ENCODE measurements around the gene SS18. TPM values are rescaled to one million over a fixed set of nuclear protein-coding genes. Genes with fewer than 3 reads are reported as not detected.

SS18 gene
- total and polyA plus RNA-seq, 3 experiments from 2014 or later = 41.3 to 55.5 (median 52.8) TPM

- H3K27ac Mint-ChIP-seq = peak overlapping the region in 7 of 8 donors; percentile 40 to 100 (median 96)
- H3K36me3 Mint-ChIP-seq = peaks cover 0 to 48% (median 9%) of the 10 kb centered on the region in 3 donors
- peak overlapping the region; percentile 90 to 99 (median 96) for H3K4me3 Mint-ChIP-seq
- H3K4me1 ChIP-seq (ENCODE audit: insufficient read depth, low read length) = peaks cover 23% of the 10 kb centered on the region
- peaks cover 51 to 69% (median 67%) of the 10 kb centered on the region in 3 donors for H3K4me1 Mint-ChIP-seq
- H3K27me3 ChIP-seq (ENCODE audit: insufficient read depth, low read length, poor library complexity, severe bottlenecking) = no peaks in the 10 kb centered on the region
- no peak for DNase-seq
- peaks cover 4% of the 10 kb centered on the region for H3K36me3 ChIP-seq (ENCODE audit: insufficient read depth, low read length)
- H3K9me3 ChIP-seq (ENCODE audit: low read length) = no peaks in the 10 kb centered on the region
- peak overlapping the region; percentile 94 for H3K27ac ChIP-seq (ENCODE audit: low read depth, low read length)
- H3K4me3 ChIP-seq (ENCODE audit: low read length) = peak overlapping the region; percentile 75
- no peaks in the 10 kb centered on the region for H3K27me3 Mint-ChIP-seq
- no peaks in the 10 kb centered on the region for H3K9me3 Mint-ChIP-seq
- ChIA-PET POLR2A (no interaction called here), CTCF (no interaction called here)
Measured at GRCh38 chr18:26088487-26088886, 1.9 kb downstream of the SS18 start.

- Histone ChIP-seq H3K9me3 (ENCODE audit: low read length) (no peaks in the 10 kb centered on the region), H3K4me3 (ENCODE audit: low read length) (no peak overlapping the region), H3K27me3 (ENCODE audit: insufficient read depth, low read length, poor library complexity, severe bottlenecking) (no peaks in the 10 kb centered on the region), H3K4me1 (ENCODE audit: insufficient read depth, low read length) (peaks cover 23% of the 10 kb centered on the region), H3K36me3 (ENCODE audit: insufficient read depth, low read length) (peaks cover 4% of the 10 kb centered on the region), H3K27ac (ENCODE audit: low read depth, low read length) (no peak overlapping the region)
- Mint-ChIP-seq H3K4me1 (peaks cover 55 to 76% (median 75%) of the 10 kb centered on the region in 3 donors), H3K27ac (peak overlapping the region in 2 of 8 donors; percentile 16 to 96), H3K36me3 (peaks cover 0 to 61% (median 14%) of the 10 kb centered on the region in 3 donors), H3K27me3 (no peaks in the 10 kb centered on the region), H3K4me3 (peak overlapping the region in 1 of 7 donors; percentile 35), H3K9me3 (no peaks in the 10 kb centered on the region)
- POLR2A ChIA-PET = no interaction called here
- CTCF ChIA-PET = no interaction called here
- DNase-seq = no peak
Measured at GRCh38 chr18:26086959-26087358, 3.5 kb downstream of the SS18 start.

GRCh38 chr18:26085056-26085455 lies 5.4 kb downstream of the SS18 start:
- H3K36me3 Mint-ChIP-seq = peaks cover 0 to 66% (median 14%) of the 10 kb centered on the region in 3 donors
- H3K9me3 Mint-ChIP-seq = no peaks in the 10 kb centered on the region
- Histone ChIP-seq H3K27me3 (ENCODE audit: insufficient read depth, low read length, poor library complexity, severe bottlenecking) (no peaks in the 10 kb centered on the region), H3K4me3 (ENCODE audit: low read length) (no peak overlapping the region), H3K36me3 (ENCODE audit: insufficient read depth, low read length) (peaks cover 4% of the 10 kb centered on the region), H3K27ac (ENCODE audit: low read depth, low read length) (no peak overlapping the region), H3K4me1 (ENCODE audit: insufficient read depth, low read length) (peaks cover 19% of the 10 kb centered on the region), H3K9me3 (ENCODE audit: low read length) (no peaks in the 10 kb centered on the region)
- no peaks in the 10 kb centered on the region for H3K27me3 Mint-ChIP-seq
- H3K27ac Mint-ChIP-seq = no peak overlapping the region
- DNase-seq = no peak
- CTCF ChIA-PET = no interaction called here
- H3K4me3 Mint-ChIP-seq = no peak overlapping the region
- POLR2A ChIA-PET = no interaction called here
- H3K4me1 Mint-ChIP-seq = peaks cover 56 to 77% (median 77%) of the 10 kb centered on the region in 3 donors

GRCh38 chr18:26083099-26083498 lies 7.3 kb downstream of the SS18 start:
- no peak overlapping the region for H3K4me3 ChIP-seq (ENCODE audit: low read length)
- DNase-seq = no peak
- peaks cover 48 to 76% (median 76%) of the 10 kb centered on the region in 3 donors for H3K4me1 Mint-ChIP-seq
- no peaks in the 10 kb centered on the region for H3K27me3 Mint-ChIP-seq
- H3K9me3 Mint-ChIP-seq = no peaks in the 10 kb centered on the region
- POLR2A ChIA-PET = no interaction called here
- H3K4me1 ChIP-seq (ENCODE audit: insufficient read depth, low read length) = peaks cover 4% of the 10 kb centered on the region
- CTCF ChIA-PET = no interaction called here
- H3K4me3 Mint-ChIP-seq = no peak overlapping the region
- H3K36me3 Mint-ChIP-seq = peaks cover 0 to 68% (median 14%) of the 10 kb centered on the region in 3 donors
- H3K27ac Mint-ChIP-seq = peak overlapping the region in 1 of 8 donors; percentile 33
- H3K36me3 ChIP-seq (ENCODE audit: insufficient read depth, low read length) = peaks cover 4% of the 10 kb centered on the region
- no peaks in the 10 kb centered on the region for H3K27me3 ChIP-seq (ENCODE audit: insufficient read depth, low read length, poor library complexity, severe bottlenecking)
- no peak overlapping the region for H3K27ac ChIP-seq (ENCODE audit: low read depth, low read length)
- H3K9me3 ChIP-seq (ENCODE audit: low read length) = no peaks in the 10 kb centered on the region

- peaks cover 0 to 74% (median 15%) of the 10 kb centered on the region in 3 donors for H3K36me3 Mint-ChIP-seq
- no peaks in the 10 kb centered on the region for H3K9me3 Mint-ChIP-seq
- no peaks in the 10 kb centered on the region for H3K27me3 Mint-ChIP-seq
- peaks cover 4% of the 10 kb centered on the region for H3K36me3 ChIP-seq (ENCODE audit: insufficient read depth, low read length)
- no peak overlapping the region for H3K27ac ChIP-seq (ENCODE audit: low read depth, low read length)
- H3K9me3 ChIP-seq (ENCODE audit: low read length) = no peaks in the 10 kb centered on the region
- CTCF ChIA-PET = no interaction called here
- no peak overlapping the region for H3K4me3 Mint-ChIP-seq
- peaks cover 43 to 76% (median 76%) of the 10 kb centered on the region in 3 donors for H3K4me1 Mint-ChIP-seq
- no peaks in the 10 kb centered on the region for H3K4me1 ChIP-seq (ENCODE audit: insufficient read depth, low read length)
- no peak overlapping the region for H3K4me3 ChIP-seq (ENCODE audit: low read length)
- POLR2A ChIA-PET = no interaction called here
- DNase-seq = no peak
- no peaks in the 10 kb centered on the region for H3K27me3 ChIP-seq (ENCODE audit: insufficient read depth, low read length, poor library complexity, severe bottlenecking)
- H3K27ac Mint-ChIP-seq = no peak overlapping the region
Measured at GRCh38 chr18:26082475-26082874, 7.9 kb downstream of the SS18 start.

- ChIA-PET CTCF (no interaction called here), POLR2A (no interaction called here)
- Histone ChIP-seq H3K27me3 (ENCODE audit: insufficient read depth, low read length, poor library complexity, severe bottlenecking) (no peaks in the 10 kb centered on the region), H3K4me1 (ENCODE audit: insufficient read depth, low read length) (no peaks in the 10 kb centered on the region), H3K9me3 (ENCODE audit: low read length) (peaks cover 6% of the 10 kb centered on the region), H3K27ac (ENCODE audit: low read depth, low read length) (no peak overlapping the region), H3K4me3 (ENCODE audit: low read length) (no peak overlapping the region), H3K36me3 (ENCODE audit: insufficient read depth, low read length) (peaks cover 15% of the 10 kb centered on the region)
- no peaks in the 10 kb centered on the region for H3K27me3 Mint-ChIP-seq
- peaks cover 42 to 91% (median 81%) of the 10 kb centered on the region in 3 donors for H3K4me1 Mint-ChIP-seq
- DNase-seq = no peak
- no peak overlapping the region for H3K4me3 Mint-ChIP-seq
- H3K9me3 Mint-ChIP-seq = peaks cover 0 to 13% (median 4%) of the 10 kb centered on the region in 5 donors
- peaks cover 22 to 79% (median 41%) of the 10 kb centered on the region in 3 donors for H3K36me3 Mint-ChIP-seq
- H3K27ac Mint-ChIP-seq = peak overlapping the region in 1 of 8 donors; percentile 80
Measured at GRCh38 chr18:26074246-26074645, 16.2 kb downstream of the SS18 start.

GRCh38 chr18:26073758-26074157 lies 16.7 kb downstream of the SS18 start:
- POLR2A ChIA-PET = no interaction called here

GRCh38 chr18:26071725-26072124 lies 18.7 kb downstream of the SS18 start:
- H3K27me3 Mint-ChIP-seq = no peaks in the 10 kb centered on the region
- peaks cover 27 to 77% (median 45%) of the 10 kb centered on the region in 3 donors for H3K36me3 Mint-ChIP-seq
- peaks cover 6% of the 10 kb centered on the region for H3K4me1 ChIP-seq (ENCODE audit: insufficient read depth, low read length)
- no peak overlapping the region for H3K4me3 Mint-ChIP-seq
- CTCF ChIA-PET = no interaction called here
- H3K27ac Mint-ChIP-seq = peak overlapping the region in 1 of 8 donors; percentile 23
- peaks cover 24% of the 10 kb centered on the region for H3K36me3 ChIP-seq (ENCODE audit: insufficient read depth, low read length)
- H3K4me1 Mint-ChIP-seq = peaks cover 40 to 77% (median 72%) of the 10 kb centered on the region in 3 donors
- no peaks in the 10 kb centered on the region for H3K27me3 ChIP-seq (ENCODE audit: insufficient read depth, low read length, poor library complexity, severe bottlenecking)
- H3K27ac ChIP-seq (ENCODE audit: low read depth, low read length) = no peak overlapping the region
- H3K4me3 ChIP-seq (ENCODE audit: low read length) = no peak overlapping the region
- peaks cover 6% of the 10 kb centered on the region for H3K9me3 ChIP-seq (ENCODE audit: low read length)
- POLR2A ChIA-PET = no interaction called here
- peaks cover 0 to 13% (median 4%) of the 10 kb centered on the region in 5 donors for H3K9me3 Mint-ChIP-seq
- no peak for DNase-seq

More at GRCh38 chr18:26073758-26074157, 16.7 kb downstream of the SS18 start:
- H3K36me3 ChIP-seq (ENCODE audit: insufficient read depth, low read length) = peaks cover 15% of the 10 kb centered on the region
- Mint-ChIP-seq H3K36me3 (peaks cover 22 to 79% (median 41%) of the 10 kb centered on the region in 3 donors), H3K27me3 (no peaks in the 10 kb centered on the region), H3K27ac (peak overlapping the region in 2 of 8 donors; percentile 32 to 59), H3K4me1 (peaks cover 38 to 87% (median 79%) of the 10 kb centered on the region in 3 donors), H3K4me3 (no peak overlapping the region), H3K9me3 (peaks cover 0 to 13% (median 4%) of the 10 kb centered on the region in 5 donors)
- H3K9me3 ChIP-seq (ENCODE audit: low read length) = peaks cover 6% of the 10 kb centered on the region
- DNase-seq = no peak
- no peaks in the 10 kb centered on the region for H3K4me1 ChIP-seq (ENCODE audit: insufficient read depth, low read length)
- CTCF ChIA-PET = no interaction called here
- H3K27me3 ChIP-seq (ENCODE audit: insufficient read depth, low read length, poor library complexity, severe bottlenecking) = no peaks in the 10 kb centered on the region
- H3K27ac ChIP-seq (ENCODE audit: low read depth, low read length) = no peak overlapping the region
- no peak overlapping the region for H3K4me3 ChIP-seq (ENCODE audit: low read length)

Data from CD8-positive, alpha-beta memory T cell (primary cell).